ENCODE data around the gene SDHB.

GRCh38 chr1:16984717-16985116 lies 69.1 kb downstream of the SDHB start:
- no peak for TF ChIP-seq CTCF (IDR thresholded peaks at IDR 0.05)
- TF ChIP-seq POLR2A (IDR thresholded peaks at IDR 0.05): no peak
- TF ChIP-seq EP300 (IDR thresholded peaks at IDR 0.05): no peak
- peak in 2 of 4 donors; percentile 35 to 39 for TF ChIP-seq POLR2AphosphoS5 (IDR thresholded peaks at IDR 0.05)

All from sigmoid colon (tissue), 4 donors.